GM12878 (cell line): ENCODE results near the gene CCDC178. TPM values are rescaled to one million over a fixed set of nuclear protein-coding genes. Genes with fewer than 3 reads are reported as not detected.

ENCODE experiments used
- ATAC-seq: fragments of 200-7000 bp; cut with Tn5 transposase; 3 replicates; pipeline ENCODE4 v1.9.1; 2020; ENCODE audit warnings: mild to moderate bottlenecking, moderate library complexity
- BruUV-seq: library from RNA; stranded (reverse); fragments of 400-500 nt; replicated peaks from 2 replicates; lab custom pipeline; 2021; lab: Mats Ljungman, UMichigan
- CTCF ChIA-PET: fragments of 300-600 bp; sonication (Branson Sonifier 250); formaldehyde crosslinking; extraction: SDS; loops from one replicate; lab custom pipeline; 2021; ENCODE audit warnings: inconsistent platforms; lab: Yijun Ruan, JAX
- POLR2A ChIA-PET: fragments of 350-600 bp; formaldehyde crosslinking; extraction: SDS; loops from one replicate; lab custom pipeline; 2021; ENCODE audit warnings: inconsistent platforms; lab: Charles Lee
- RAD21 ChIA-PET: fragments of 300-600 bp; sonication (Branson Sonifier 250); formaldehyde crosslinking; loops from one replicate; lab custom pipeline; 2023; ENCODE audit warnings: antibody characterized with exemption; ENCODE audit not compliant: unreplicated experiment; lab: Charles Lee
- SMC1A ChIA-PET: fragments of 300-600 bp; sonication (Branson Sonifier 250); formaldehyde crosslinking; loops from one replicate; lab custom pipeline; 2023; ENCODE audit not compliant: unreplicated experiment, uncharacterized antibody; lab: Charles Lee
- DNase-seq: peaks from one replicate; pipeline ENCODE4 v3.0.0-alpha.2; 2011; ENCODE audit warnings: low read depth, low spot score
- FAIRE-seq: peaks from 3 replicates; lab custom pipeline; 2011; peaks lifted over from hg19 to GRCh38; lab: Jason Lieb, UNC
- H2AFZ ChIP-seq: 2 replicates; pipeline ENCODE4 v1.6.0; 2011; ENCODE audit warnings: low read depth, low read length, control low read depth; ENCODE audit not compliant: control insufficient read depth
- H3K27ac ChIP-seq: 2 replicates; pipeline ENCODE4 v1.5.1; 2011; ENCODE audit warnings: control low read depth; ENCODE audit not compliant: control insufficient read depth, insufficient read depth
- H3K27me3 ChIP-seq, 2 experiments: replicated peaks in 1 of 2; 2 replicates each; pipeline versions ENCODE4 v1.6.0 to v1.6.1; 2011; ENCODE audit warnings: low read length in 1 of 2; ENCODE audit not compliant: control insufficient read depth in 2 of 2, insufficient read depth in 2 of 2
- H3K36me3 ChIP-seq, 2 experiments: 2 replicates each; pipeline ENCODE4 v1.5.1; 2011; ENCODE audit warnings: low read length in 1 of 2; ENCODE audit not compliant: control insufficient read depth in 2 of 2, insufficient read depth in 2 of 2
- H3K4me1 ChIP-seq: 2 replicates; pipeline ENCODE4 v1.6.1; 2011; ENCODE audit warnings: mild to moderate bottlenecking, low read length, moderate library complexity, mixed read lengths; ENCODE audit not compliant: control insufficient read depth, insufficient read depth
- H3K4me2 ChIP-seq: 2 replicates; pipeline ENCODE4 v1.6.0; 2011; ENCODE audit warnings: control low read depth; ENCODE audit not compliant: control insufficient read depth, insufficient read depth
- H3K4me3 ChIP-seq: fragments of 200-600 bp; sonication (generic); 2 replicates; pipeline ENCODE4 v1.5.1; 2016
- H3K79me2 ChIP-seq: 2 replicates; pipeline ENCODE4 v1.6.0; 2011; ENCODE audit warnings: low read length; ENCODE audit not compliant: control insufficient read depth, insufficient read depth
- H3K9ac ChIP-seq: 2 replicates; pipeline ENCODE4 v1.8.0; 2011; ENCODE audit warnings: low read length, control low read depth, mixed read lengths; ENCODE audit not compliant: control insufficient read depth, insufficient read depth
- H3K9me3 ChIP-seq: replicated peaks from 3 replicates; pipeline ENCODE4 v1.5.1; 2011; ENCODE audit warnings: mild to moderate bottlenecking, low read length; ENCODE audit not compliant: control insufficient read depth, insufficient read depth
- H4K20me1 ChIP-seq: 2 replicates; pipeline ENCODE4 v1.6.0; 2011; ENCODE audit not compliant: control insufficient read depth, insufficient read depth
- BHLHE40 ChIP-seq, 2 experiments: fragments of 450-650 bp in 1 of 2; IDR thresholded peaks; 2 replicates each; pipeline ENCODE4 v1.6.1; 2011 to 2017; ENCODE audit warnings: low read depth in 2 of 2, borderline replicate concordance in 1 of 2, improper control_type of control experiment in 1 of 2, low read length in 1 of 2, mild to moderate bottlenecking in 1 of 2
- CEBPB ChIP-seq, 2 experiments: fragments of 150-350 bp in 1 of 2; IDR thresholded peaks; 2 replicates each; pipeline ENCODE4 v1.6.1; 2012 to 2014; ENCODE audit warnings: low read depth in 2 of 2, low read length in 2 of 2, borderline replicate concordance in 1 of 2, inconsistent platforms in 1 of 2
- CTCF ChIP-seq, 3 experiments: IDR thresholded peaks in 2 of 3; conservative IDR thresholded peaks in 1 of 3; 2 replicates each; pipeline ENCODE4 v1.5.1; 2011; ENCODE audit warnings: low read depth in 3 of 3, low read length in 3 of 3, mild to moderate bottlenecking in 3 of 3, control low read depth in 2 of 3, moderate library complexity in 2 of 3, inconsistent platforms in 1 of 3, mixed read lengths in 1 of 3; ENCODE audit not compliant: control insufficient read depth in 2 of 3, insufficient read depth in 1 of 3; ENCODE audit errors: extremely low read depth in 1 of 3
- ELK1 ChIP-seq: IDR thresholded peaks from 2 replicates; pipeline ENCODE4 v1.6.1; 2012; ENCODE audit warnings: low read depth, low read length, improper control_type of control experiment
- IRF5 ChIP-seq: fragments of 450-650 bp; IDR thresholded peaks from 2 replicates; pipeline ENCODE4 v1.6.1; 2017; ENCODE audit warnings: borderline replicate concordance
- KDM1A ChIP-seq: fragments of 200-600 bp; sonication (generic); IDR thresholded peaks from 2 replicates; pipeline ENCODE4 v1.6.1; 2016; ENCODE audit warnings: borderline replicate concordance
- MYB ChIP-seq: fragments of 150-350 bp; IDR thresholded peaks from 2 replicates; pipeline ENCODE4 v1.6.1; 2014; ENCODE audit warnings: mild to moderate bottlenecking, low read depth, low read length, borderline replicate concordance
- NR2C1 ChIP-seq: fragments of 450-650 bp; IDR thresholded peaks from 2 replicates; pipeline ENCODE4 v1.6.1; 2017; ENCODE audit warnings: antibody characterized with exemption, mild to moderate bottlenecking, moderate library complexity
- POU2F2 ChIP-seq: IDR thresholded peaks from 3 replicates; pipeline ENCODE4 v1.6.1; 2011; ENCODE audit warnings: low read depth, mild to moderate bottlenecking, low read length, borderline replicate concordance
- SMC3 ChIP-seq: IDR thresholded peaks from 2 replicates; pipeline ENCODE4 v1.6.1; 2011; ENCODE audit warnings: low read length, improper control_type of control experiment, borderline replicate concordance
- SP1 ChIP-seq: IDR thresholded peaks from one replicate; pipeline ENCODE4 v1.6.1; 2011; ENCODE audit warnings: low read depth, low read length
- YBX1 ChIP-seq: fragments of 450-650 bp; IDR thresholded peaks from 2 replicates; pipeline ENCODE4 v1.6.1; 2016; ENCODE audit warnings: antibody characterized with exemption
- ZBTB40 ChIP-seq: fragments of 450-650 bp; IDR thresholded peaks from 2 replicates; pipeline ENCODE4 v1.6.1; 2016; ENCODE audit warnings: mild to moderate bottlenecking, moderate library complexity, borderline replicate concordance
- WGBS: methylation state at CpG from one replicate; pipeline ENCODE4 v1.1.6; 2016; ENCODE audit warnings: low lambda C conversion rate; ENCODE audit not compliant: insufficient replicate concordance, insufficient coverage; ENCODE audit errors: missing lambda C conversion rate; 5-methylcytosine and 5-hydroxymethylcytosine counted together
- in situ Hi-C: fragments of 300-500 bp; cut with MboI; formaldehyde crosslinking; loops from 9 replicates; pipeline ENCODE4 v1.14.3; 2018; ENCODE audit warnings: mixed read lengths
- intact Hi-C: fragments of 100-400 bp; cut with micrococcal nuclease; formaldehyde crosslinking; loops from one replicate; pipeline ENCODE4 v1.14.2; 2022; ENCODE audit not compliant: unreplicated experiment
- polyA plus RNA-seq, 11 experiments: library from polyadenylated mRNA; depleted of rRNA in 4 of 11; unstranded in 6 of 11; stranded (reverse) in 5 of 11; fragments of >200 nt; fragmentation: Nextera tagmentation in 4 of 11; fragmentation: Illumina TruSeq in 1 of 11; extraction: Ambion mirVana in 4 of 11; extraction: Trizol in 1 of 11; gene quantifications; 1 replicate in 1 of 11; 2 replicates in 10 of 11; pipeline versions ENCODE4 v1.2.1 to v1.2.3, GENCODE V29; 2011 to 2016; ENCODE audit warnings: inconsistent platforms in 2 of 11, missing spikeins in 2 of 11, low read depth in 1 of 11
- total RNA-seq, 4 experiments: library from RNA; depleted of rRNA in 3 of 4; stranded (reverse); fragments of >200 nt in 3 of 4; fragmentation: Illumina TruSeq in 1 of 4; extraction: Trizol in 1 of 4; gene quantifications; 2 replicates each; pipeline versions ENCODE4 v1.2.1 to v1.2.3, GENCODE V29; 2013 to 2021

The CCDC178 gene
- total and polyA plus RNA-seq, 10 of the 15 experiments (the other 5 are each of a cell fraction or from before 2014, with no cell fraction given), result 0.04 TPM; not detected in 9

GRCh38 chr18:33316146-33316587 lies 124.4 kb downstream of the CCDC178 start (continued):
- no peak for TF ChIP-seq ZBTB40
- TF ChIP-seq NR2C1, result no peak
- no peak for TF ChIP-seq MYB
- TF ChIP-seq POU2F2, result no peak
- no peak for TF ChIP-seq CEBPB (IDR thresholded peaks at IDR 0.05; ENCODE audit: borderline replicate concordance in 1 of 2, low read depth in 2 of 2, low read length in 2 of 2)
- no peak for TF ChIP-seq BHLHE40 (IDR thresholded peaks at IDR 0.05; ENCODE audit: borderline replicate concordance in 1 of 2, low read depth in 2 of 2, low read length in 1 of 2)

- SMC1A ChIA-PET, result no interaction called here
- TF ChIP-seq SP1, result no peak
- no peak for TF ChIP-seq YBX1
- TF ChIP-seq CTCF (IDR thresholded peaks at IDR 0.05 in 2 of 3, conservative IDR thresholded peaks at IDR 0.05 in 1 of 3; ENCODE audit: control insufficient read depth in 2 of 3, extremely low read depth in 1 of 3, insufficient read depth in 1 of 3, low read depth in 3 of 3, low read length in 3 of 3), result no peak
- no peak for TF ChIP-seq KDM1A
- no peak for TF ChIP-seq SMC3
- no peak for TF ChIP-seq IRF5
- TF ChIP-seq ELK1, result no peak
- no peak for TF ChIP-seq MYB
- TF ChIP-seq POU2F2, result no peak
Measured at GRCh38 chr18:33307520-33307919, 133.0 kb downstream of the CCDC178 start.

More at GRCh38 chr18:33307520-33307919, 133.0 kb downstream of the CCDC178 start:
- Histone ChIP-seq H3K9me3 (no peaks in the 10 kb centered on the region), H3K4me3 (no peak overlapping the region), H3K4me2 (no peak overlapping the region), H3K79me2 (no peaks in the 10 kb centered on the region), H3K27ac (no peak overlapping the region), H3K27me3 (no peaks in the 10 kb centered on the region), H3K4me1 (no peaks in the 10 kb centered on the region), H4K20me1 (no peaks in the 10 kb centered on the region), H3K36me3 (no peaks in the 10 kb centered on the region), H3K9ac (no peak overlapping the region), H2AFZ (no peak overlapping the region)
- ChIA-PET CTCF (no interaction called here), POLR2A (no interaction called here), RAD21 (no interaction called here)
- intact Hi-C loops (no loop called here), in situ Hi-C loops (no loop called here)
- 0% methylated on average over 1 of the region's 1 CpG for WGBS
- no TSS peak for BruUV-seq
- no peak for FAIRE-seq
- DNase-seq, result no peak
- ATAC-seq, result no peak
